ENCODE data around the gene MGP. TPM values are rescaled to one million over a fixed set of nuclear protein-coding genes. Genes with fewer than 3 reads are reported as not detected.

MGP gene
- total and polyA plus RNA-seq, 8 donors, result 30.3 to 179 (median 79.0) TPM

DNA sequence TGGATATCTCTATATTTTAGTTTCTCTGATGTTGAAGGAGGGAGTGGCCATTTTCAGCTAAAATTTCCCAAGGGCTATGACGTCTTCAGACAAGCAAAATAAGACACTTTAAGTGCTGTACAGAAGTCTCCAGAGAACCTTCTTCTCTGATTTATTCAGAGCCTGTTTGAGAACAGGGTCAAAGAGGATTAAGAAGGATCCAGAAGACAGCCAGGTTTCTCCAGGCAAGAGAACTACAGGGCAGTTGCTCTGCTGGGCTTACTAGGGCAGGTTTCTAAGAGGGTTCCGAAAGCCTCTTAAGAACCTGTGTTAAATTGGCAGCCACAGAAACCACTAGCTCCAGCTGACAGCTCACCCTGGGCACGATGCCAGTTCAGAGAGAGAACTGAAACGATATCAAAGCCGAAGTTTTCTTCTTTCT, 1.2 kb downstream of the MGP start:
- Histone ChIP-seq H3K27me3 (no peaks in the 10 kb centered on the region), H3K27ac (peak overlapping the region in 2 of 4 donors; percentile 17 to 40), H3K36me3 (no peaks in the 10 kb centered on the region), H3K4me3 (peak overlapping the region in 1 of 4 donors; percentile 9), H3K4me1 (peaks cover 0 to 6% (median 0%) of the 10 kb centered on the region in 3 donors), H3K9me3 (no peaks in the 10 kb centered on the region)
- ATAC-seq (peak; percentile 55 to 87 (median 83)), FAIRE-seq (no peak), DNase-seq (peak; percentile 62 to 86 (median 80))
- WGBS, 2 donors, result 1 to 2% methylated on average over 5 of the region's 5 CpGs
- intact Hi-C loops (cut with DNase I), result no loop called here
- TF ChIP-seq, protein P1, sequence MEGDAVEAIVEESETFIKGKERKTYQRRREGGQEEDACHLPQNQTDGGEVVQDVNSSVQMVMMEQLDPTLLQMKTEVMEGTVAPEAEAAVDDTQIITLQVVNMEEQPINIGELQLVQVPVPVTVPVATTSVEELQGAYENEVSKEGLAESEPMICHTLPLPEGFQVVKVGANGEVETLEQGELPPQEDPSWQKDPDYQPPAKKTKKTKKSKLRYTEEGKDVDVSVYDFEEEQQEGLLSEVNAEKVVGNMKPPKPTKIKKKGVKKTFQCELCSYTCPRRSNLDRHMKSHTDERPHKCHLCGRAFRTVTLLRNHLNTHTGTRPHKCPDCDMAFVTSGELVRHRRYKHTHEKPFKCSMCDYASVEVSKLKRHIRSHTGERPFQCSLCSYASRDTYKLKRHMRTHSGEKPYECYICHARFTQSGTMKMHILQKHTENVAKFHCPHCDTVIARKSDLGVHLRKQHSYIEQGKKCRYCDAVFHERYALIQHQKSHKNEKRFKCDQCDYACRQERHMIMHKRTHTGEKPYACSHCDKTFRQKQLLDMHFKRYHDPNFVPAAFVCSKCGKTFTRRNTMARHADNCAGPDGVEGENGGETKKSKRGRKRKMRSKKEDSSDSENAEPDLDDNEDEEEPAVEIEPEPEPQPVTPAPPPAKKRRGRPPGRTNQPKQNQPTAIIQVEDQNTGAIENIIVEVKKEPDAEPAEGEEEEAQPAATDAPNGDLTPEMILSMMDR (IDR thresholded peaks at IDR 0.05), result no peak

DNA sequence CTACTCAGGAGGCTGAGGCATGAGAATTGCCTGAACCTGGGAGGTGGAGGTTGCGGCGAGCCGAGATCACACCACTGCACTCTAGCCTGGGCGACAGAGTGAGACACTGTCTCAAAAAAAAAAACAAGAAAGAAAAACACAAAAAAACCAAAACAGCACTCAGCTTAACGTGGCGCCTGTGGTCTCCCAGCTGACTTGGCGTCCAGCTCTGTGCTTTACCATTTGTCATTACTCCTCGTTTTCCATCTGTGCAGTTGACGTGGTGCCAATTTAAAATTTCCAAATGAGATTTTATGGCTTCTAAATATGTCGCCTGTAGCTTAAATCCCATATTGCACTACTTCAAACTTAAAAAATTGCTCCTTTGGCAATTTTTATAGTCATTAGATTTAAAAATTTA, 2.0 kb downstream of the MGP start:
- 84 to 94% methylated on average over 10 of the region's 10 CpGs for WGBS, 2 donors
- DNase-seq (no peak), ATAC-seq (no peak), FAIRE-seq (no peak)
- intact Hi-C loops (cut with DNase I), result no loop called here
- H3K27me3 ChIP-seq, result no peaks in the 10 kb centered on the region
- H3K27ac ChIP-seq, result no peak overlapping the region
- TF ChIP-seq, protein P1 (IDR thresholded peaks at IDR 0.05), result no peak
- no peak overlapping the region for H3K4me3 ChIP-seq
- no peaks in the 10 kb centered on the region for H3K9me3 ChIP-seq
- H3K36me3 ChIP-seq, result no peaks in the 10 kb centered on the region
- peaks cover 0 to 6% (median 0%) of the 10 kb centered on the region in 3 donors for H3K4me1 ChIP-seq

DNA sequence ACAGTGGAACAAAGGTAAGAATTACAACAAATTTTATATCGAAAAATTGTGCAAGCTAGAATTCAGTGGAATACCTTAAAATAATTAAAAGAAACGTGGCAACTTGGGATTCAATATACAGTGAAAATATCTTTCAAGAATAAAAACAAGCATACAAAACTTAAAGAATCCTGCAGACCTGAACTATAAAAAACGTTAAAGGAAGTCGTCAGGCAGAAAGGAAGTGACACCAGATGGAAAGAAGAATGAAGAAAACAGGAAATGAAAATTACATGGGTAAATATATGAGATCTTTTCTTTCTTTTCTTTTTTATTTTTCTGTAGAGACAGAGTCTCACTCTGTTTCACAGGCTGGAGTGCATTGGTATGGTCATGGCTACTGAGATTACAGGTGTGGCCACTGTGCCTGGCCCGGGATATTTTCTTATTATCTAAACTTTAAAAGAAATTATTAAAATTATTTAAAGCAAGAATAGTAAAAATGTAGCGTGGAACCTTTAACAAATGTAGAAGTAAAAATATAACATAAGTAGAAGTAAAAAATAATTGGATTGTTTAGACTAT, 4.7 kb downstream of the MGP start:
- ATAC-seq, result no peak
- peak; percentile 37 for FAIRE-seq
- intact Hi-C loops (cut with DNase I), result no loop called here

DNA sequence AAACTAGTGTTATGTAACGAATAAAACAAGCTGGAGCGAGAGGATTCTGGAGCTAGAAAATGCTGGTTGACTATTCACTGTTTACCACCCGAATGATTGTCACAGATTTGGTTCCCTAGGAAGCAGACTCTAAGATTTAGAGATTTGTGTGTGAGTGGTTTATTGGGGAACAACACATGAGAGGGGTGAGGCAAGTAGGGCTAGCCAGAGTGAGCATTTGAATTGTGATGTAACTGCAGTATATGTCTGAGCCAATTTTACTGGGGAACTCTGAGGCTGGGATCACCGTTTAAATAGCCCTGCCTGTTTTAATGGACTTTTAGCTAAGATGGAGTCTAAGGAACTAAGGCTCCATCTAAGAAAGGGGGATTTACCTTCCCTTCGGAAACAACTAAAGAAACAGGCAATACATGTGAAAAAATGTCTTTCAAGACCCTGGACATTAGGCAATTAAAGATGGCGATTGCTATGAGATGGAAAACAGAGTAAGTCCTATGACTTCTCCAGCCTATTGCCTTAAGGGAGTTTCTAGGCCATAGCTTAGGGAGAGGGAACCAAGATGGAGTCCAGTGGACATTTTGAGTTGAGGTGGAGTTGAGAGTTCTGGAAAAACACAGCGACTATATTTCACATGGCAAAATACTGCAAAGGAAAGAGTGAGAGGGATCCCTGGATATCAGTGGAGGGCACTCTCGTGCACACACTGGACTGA, 6.3 kb downstream of the MGP start:
- H3K27me3 ChIP-seq, result no peaks in the 10 kb centered on the region
- DNase-seq, result no peak
- no peaks in the 10 kb centered on the region for H3K9me3 ChIP-seq
- H3K4me3 ChIP-seq, result no peak overlapping the region
- FAIRE-seq, result no peak
- no peaks in the 10 kb centered on the region for H3K4me1 ChIP-seq
- WGBS, 2 donors, result 90 to 92% methylated on average over 8 of the region's 8 CpGs
- no peak for ATAC-seq
- no peak overlapping the region for H3K27ac ChIP-seq
- TF ChIP-seq, protein P1 (IDR thresholded peaks at IDR 0.05), result no peak
- H3K36me3 ChIP-seq, result no peaks in the 10 kb centered on the region
- intact Hi-C loops (cut with DNase I), result no loop called here

More for the DNA sequence above, 4.7 kb downstream of the MGP start:
- Histone ChIP-seq H3K4me1 (peaks cover 0 to 6% (median 0%) of the 10 kb centered on the region in 3 donors), H3K4me3 (no peak overlapping the region), H3K27ac (no peak overlapping the region), H3K36me3 (no peaks in the 10 kb centered on the region), H3K27me3 (no peaks in the 10 kb centered on the region), H3K9me3 (no peaks in the 10 kb centered on the region)
- no peak for DNase-seq
- TF ChIP-seq, protein P1 (IDR thresholded peaks at IDR 0.05), result no peak
- WGBS, 2 donors, result 83 to 88% methylated on average over 6 of the region's 6 CpGs

DNA sequence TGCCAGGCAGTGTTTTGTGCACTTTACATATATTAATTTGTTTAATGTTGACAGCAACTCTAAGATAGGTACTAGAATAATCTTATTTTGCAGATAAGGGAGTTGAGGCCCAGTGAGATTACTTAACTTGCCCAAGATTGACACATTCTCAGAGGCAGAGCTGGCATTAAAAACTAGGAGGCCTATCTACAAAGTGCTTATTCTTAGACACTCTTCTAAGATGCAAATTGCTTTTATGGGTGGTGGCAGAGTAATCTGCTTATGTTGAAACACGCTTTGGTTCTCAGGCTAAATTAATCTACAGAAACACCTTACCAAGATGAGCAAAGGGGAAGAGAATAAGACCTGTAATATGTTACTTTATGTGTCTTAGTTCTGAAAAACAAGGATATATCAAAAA, 7.2 kb downstream of the MGP start:
- Histone ChIP-seq H3K27me3 (no peaks in the 10 kb centered on the region), H3K36me3 (no peaks in the 10 kb centered on the region), H3K4me1 (no peaks in the 10 kb centered on the region), H3K9me3 (no peaks in the 10 kb centered on the region), H3K4me3 (no peak overlapping the region), H3K27ac (no peak overlapping the region)
- TF ChIP-seq, protein P1 (IDR thresholded peaks at IDR 0.05), result no peak
- DNase-seq (no peak), FAIRE-seq (no peak), ATAC-seq (no peak)
- 89 to 96% methylated on average over 1 of the region's 1 CpG for WGBS, 2 donors
- intact Hi-C loops (cut with DNase I), result no loop called here

All from pancreas (tissue), 10 donors.